HG02840 (cell line): ENCODE results near the gene DCAF6.
"Not testable (repeated sequence)": the region's sequence is repeated elsewhere in the genome, so short reads cannot be mapped to it uniquely, and the experiment has no call there.

Experiments
- ATAC-seq: cut with Tn5 transposase; IDR thresholded peaks from one replicate; pipeline ENCODE4 v1.9.1; 2021; ENCODE audit warnings: mild to moderate bottlenecking, moderate library complexity, moderate number of reproducible peaks; ENCODE audit not compliant: unreplicated experiment, low FRiP score

The DCAF6 gene

GRCh38 chr1:167936068-167936929, at the start of gene DCAF6:
DCAF6 (plus strand) TSS chr1:167936683; CDS start chr1:167936912, 229 bp downstream.
- peak; percentile 79 for ATAC-seq

GRCh38 chr1:167887187-167887586, 49.3 kb upstream of the DCAF6 start:
- ATAC-seq, result not testable (repeated sequence)

GRCh38 chr1:167890400-167890799, 46.1 kb upstream of the DCAF6 start:
- no peak for ATAC-seq

GRCh38 chr1:167893798-167894197, 42.7 kb upstream of the DCAF6 start:
- ATAC-seq, result no peak

GRCh38 chr1:167898578-167899222, 37.8 kb upstream of the DCAF6 start:
- no peak for ATAC-seq

- ATAC-seq, result peak; percentile 59
Observed at GRCh38 chr1:167899253-167899681, 37.2 kb upstream of the DCAF6 start.

- no peak for ATAC-seq
Observed at GRCh38 chr1:167900907-167901306, 35.6 kb upstream of the DCAF6 start.

GRCh38 chr1:167904652-167905130, 31.8 kb upstream of the DCAF6 start:
- no peak for ATAC-seq

- no peak for ATAC-seq
Observed at GRCh38 chr1:167905182-167905581, 31.3 kb upstream of the DCAF6 start.

- ATAC-seq, result no peak
Observed at GRCh38 chr1:167905671-167906070, 30.8 kb upstream of the DCAF6 start.

- no peak for ATAC-seq
Observed at GRCh38 chr1:167909691-167910180, 26.7 kb upstream of the DCAF6 start.

- ATAC-seq, result no peak
Observed at GRCh38 chr1:167910530-167910929, 26.0 kb upstream of the DCAF6 start.

GRCh38 chr1:167911413-167911812, 25.1 kb upstream of the DCAF6 start:
- no peak for ATAC-seq

GRCh38 chr1:167912294-167912693, 24.2 kb upstream of the DCAF6 start:
- no peak for ATAC-seq

GRCh38 chr1:167913895-167914496, 22.5 kb upstream of the DCAF6 start, which contains the start of gene ADCY10:
ADCY10 (minus strand) TSS chr1:167914134; CDS start chr1:167905140, 8,994 bp downstream.
- ATAC-seq, result no peak

GRCh38 chr1:167915569-167915968, 20.9 kb upstream of the DCAF6 start:
- no peak for ATAC-seq

GRCh38 chr1:167916766-167917511, 19.5 kb upstream of the DCAF6 start:
- ATAC-seq, result no peak

- ATAC-seq, result no peak
Observed at GRCh38 chr1:167922023-167922422, 14.5 kb upstream of the DCAF6 start.

- no peak for ATAC-seq
Observed at GRCh38 chr1:167922611-167923074, 13.8 kb upstream of the DCAF6 start.
